M059J (cell line): Measurements from ENCODE around the gene ZSCAN16. TPM values are rescaled to one million over a fixed set of nuclear protein-coding genes. Genes with fewer than 3 reads are reported as not detected.
A peak's percentile ranks its signal among the peaks of the same experiment; 100 is the strongest.
"Not testable (repeated sequence)": the region's sequence is repeated elsewhere in the genome, so short reads cannot be mapped to it uniquely, and the experiment has no call there.

Experiments used
- DNase-seq: peaks from one replicate; pipeline ENCODE4 v3.0.0-alpha.2; 2012; ENCODE audit warnings: low read depth
- total RNA-seq: library from RNA; depleted of rRNA; stranded (reverse); fragments of >200 nt; shearing (Covaris generic); gene quantifications from 2 replicates; pipeline ENCODE4 v1.2.3, GENCODE V29; 2014; rRNA removed

The ZSCAN16 gene
- 1.9 and 7.8 TPM in 2 replicates for total RNA-seq

GRCh38 chr6:28124350-28124970, at the start of gene ZSCAN16:
Gene ZSCAN16 (plus strand): TSS chr6:28124609. CDS start chr6:28125444, 835 bp downstream.
- DNase-seq, result peak; percentile 90

- DNase-seq, result no peak
Measured at GRCh38 chr6:28078050-28078449, 46.4 kb upstream of the ZSCAN16 start.

GRCh38 chr6:28078836-28079235, 45.6 kb upstream of the ZSCAN16 start:
- no peak for DNase-seq

GRCh38 chr6:28080381-28080630, 44.1 kb upstream of the ZSCAN16 start, which contains the start of gene ZNF165:
Gene ZNF165 (plus strand): TSS chr6:28080568. CDS start chr6:28085481, 4,913 bp downstream.
- DNase-seq, result not testable (repeated sequence)

- peak; percentile 98 for DNase-seq
Measured at GRCh38 chr6:28080631-28081485, 43.6 kb upstream of the ZSCAN16 start.

- no peak for DNase-seq
Measured at GRCh38 chr6:28081486-28081751, 43.0 kb upstream of the ZSCAN16 start.

- no peak for DNase-seq
Measured at GRCh38 chr6:28082939-28083338, 41.5 kb upstream of the ZSCAN16 start.

GRCh38 chr6:28089054-28089453, 35.4 kb upstream of the ZSCAN16 start:
- DNase-seq, result no peak

GRCh38 chr6:28090917-28091586, 33.4 kb upstream of the ZSCAN16 start:
- no peak for DNase-seq

- DNase-seq, result not testable (repeated sequence)
Measured at GRCh38 chr6:28102222-28102621, 22.2 kb upstream of the ZSCAN16 start.

GRCh38 chr6:28102699-28103098, 21.7 kb upstream of the ZSCAN16 start:
- not testable (repeated sequence) for DNase-seq

- peak; percentile 87 for DNase-seq
Measured at GRCh38 chr6:28104392-28105244, 19.8 kb upstream of the ZSCAN16 start.

- DNase-seq, result peak; percentile 43
Measured at GRCh38 chr6:28105245-28105639, 19.2 kb upstream of the ZSCAN16 start.

- no peak for DNase-seq
Measured at GRCh38 chr6:28107506-28107905, 16.9 kb upstream of the ZSCAN16 start.

GRCh38 chr6:28111964-28112363, 12.4 kb upstream of the ZSCAN16 start:
- DNase-seq, result no peak

- DNase-seq, result no peak
Measured at GRCh38 chr6:28115799-28116198, 8.6 kb upstream of the ZSCAN16 start.

- DNase-seq, result no peak
Measured at GRCh38 chr6:28117386-28118050, 6.9 kb upstream of the ZSCAN16 start.

- DNase-seq, result no peak
Measured at GRCh38 chr6:28118217-28118616, 6.2 kb upstream of the ZSCAN16 start.

GRCh38 chr6:28121876-28122275, 2.5 kb upstream of the ZSCAN16 start:
- no peak for DNase-seq

GRCh38 chr6:28122283-28122682, 2.1 kb upstream of the ZSCAN16 start:
- DNase-seq, result not testable (repeated sequence)

- no peak for DNase-seq
Measured at GRCh38 chr6:28124971-28125353, 553 bp downstream of the ZSCAN16 start.
